Upper lobe of left lung (tissue), 6 donors: ENCODE data around the gene PTPRG. TPM values are rescaled to one million over a fixed set of nuclear protein-coding genes. Genes with fewer than 3 reads are reported as not detected.

Source experiments
- ATAC-seq, 2 donors: fragments of 200-7000 bp; cut with Tn5 transposase; one replicate each; pipeline ENCODE4 v1.9.1; 2022; ENCODE audit warnings: mild to moderate bottlenecking in 2 of 2, moderate library complexity in 2 of 2; ENCODE audit not compliant: low FRiP score in 2 of 2
- DNase-seq, 2 donors: peaks; one replicate each; pipeline ENCODE4 v3.0.0-alpha.2; 2019 to 2020
- H3K27ac ChIP-seq, 4 donors: fragments of 200-600 bp; sonication (generic); one replicate each; pipeline ENCODE4 v1.5.1; 2016 to 2019
- H3K27me3 ChIP-seq, 4 donors: fragments of 200-600 bp; sonication (generic); one replicate each; pipeline ENCODE4 v1.5.1; 2017 to 2019
- H3K36me3 ChIP-seq, 4 donors: fragments of 200-600 bp; sonication (generic); one replicate each; pipeline ENCODE4 v1.5.1; 2016 to 2019
- H3K4me1 ChIP-seq, 4 donors: fragments of 200-600 bp; sonication (generic); one replicate each; pipeline ENCODE4 v1.5.1; 2018 to 2019
- H3K4me3 ChIP-seq, 4 donors: fragments of 200-600 bp; sonication (generic); one replicate each; pipeline ENCODE4 v1.5.1; 2017 to 2019; ENCODE audit warnings: mild to moderate bottlenecking in 2 of 4, moderate library complexity in 1 of 4
- H3K9me3 ChIP-seq, 4 donors: fragments of 200-600 bp; sonication (generic); one replicate each; pipeline ENCODE4 v1.5.1; 2018 to 2019
- EP300 ChIP-seq, 4 donors: sonication (generic); formaldehyde crosslinking; IDR thresholded peaks; one replicate each; pipeline ENCODE4 v1.5.1; 2017; ENCODE audit warnings: antibody characterized with exemption in 4 of 4, control low read depth in 2 of 4
- POLR2A ChIP-seq, 4 donors: fragments of 450-650 bp; IDR thresholded peaks; one replicate each; pipeline ENCODE4 v1.5.1; 2016 to 2017; ENCODE audit warnings: antibody characterized with exemption in 4 of 4, mild to moderate bottlenecking in 2 of 4
- POLR2AphosphoS5 ChIP-seq, 2 donors: sonication (generic); formaldehyde crosslinking; IDR thresholded peaks; one replicate each; pipeline ENCODE4 v1.5.1; 2017; ENCODE audit warnings: antibody characterized with exemption in 2 of 2
- WGBS, 2 donors: methylation state at CpG; one replicate each; pipeline ENCODE4 v1.1.5; 2017 to 2018; 5-methylcytosine and 5-hydroxymethylcytosine counted together
- total RNA-seq, 6 donors: library from RNA; depleted of rRNA in 4 of 6; stranded (reverse); fragments of >200 nt in 4 of 6; gene quantifications; one replicate each; pipeline versions ENCODE4 v1.1.0 to v1.2.1, GENCODE V29; 2016 to 2021
- TF ChIP-seq, protein P1 (sequence below), 6 experiments: fragments of 450-650 bp in 4 of 6; fragments of 200-600 bp in 2 of 6; sonication (generic) in 2 of 6; IDR thresholded peaks; one replicate each; pipeline ENCODE4 v1.5.1; 2016 to 2019; ENCODE audit warnings: antibody characterized with exemption in 6 of 6
- donor health status: DM: no; HTN: no; CAD: no; lungs with moderate emphysema.
- donor health status: DM: no; HTN: yes; CAD: no; lungs with severe emphysema.

The PTPRG gene
- total RNA-seq, 6 donors from 2014 or later = 58.7 to 101 (median 68.8) TPM

DNA sequence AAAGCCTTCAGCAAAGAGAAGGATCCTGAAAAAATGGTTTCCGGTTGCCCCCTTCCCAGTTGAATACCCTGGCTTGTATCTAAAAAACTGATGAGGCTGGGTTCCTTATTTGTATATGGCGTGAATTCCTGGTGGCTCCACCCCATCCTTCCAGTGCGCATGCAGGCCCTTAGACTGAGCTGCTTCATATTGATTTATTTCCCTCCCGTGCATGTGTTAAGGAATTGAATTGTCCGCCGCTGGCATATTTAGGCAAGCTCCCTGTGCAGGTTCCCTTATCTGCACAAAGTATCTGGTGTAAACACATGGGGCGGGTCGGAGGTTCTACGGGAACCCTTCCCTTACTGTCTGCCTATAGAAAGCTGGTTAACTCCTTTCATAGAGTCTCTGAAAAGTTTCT is 449.6 kb downstream of the PTPRG start:
- Histone ChIP-seq H3K4me3 (no peak overlapping the region), H3K4me1 (no peaks in the 10 kb centered on the region), H3K9me3 (no peaks in the 10 kb centered on the region), H3K27ac (no peak overlapping the region), H3K36me3 (peaks cover 0 to 5% (median 0%) of the 10 kb centered on the region in 4 donors), H3K27me3 (no peaks in the 10 kb centered on the region)
- DNase-seq (no peak), ATAC-seq (no peak)
- TF ChIP-seq EP300 (IDR thresholded peaks at IDR 0.05) (no peak), POLR2AphosphoS5 (IDR thresholded peaks at IDR 0.05) (no peak), POLR2A (IDR thresholded peaks at IDR 0.05) (no peak)
- TF ChIP-seq, protein P1, sequence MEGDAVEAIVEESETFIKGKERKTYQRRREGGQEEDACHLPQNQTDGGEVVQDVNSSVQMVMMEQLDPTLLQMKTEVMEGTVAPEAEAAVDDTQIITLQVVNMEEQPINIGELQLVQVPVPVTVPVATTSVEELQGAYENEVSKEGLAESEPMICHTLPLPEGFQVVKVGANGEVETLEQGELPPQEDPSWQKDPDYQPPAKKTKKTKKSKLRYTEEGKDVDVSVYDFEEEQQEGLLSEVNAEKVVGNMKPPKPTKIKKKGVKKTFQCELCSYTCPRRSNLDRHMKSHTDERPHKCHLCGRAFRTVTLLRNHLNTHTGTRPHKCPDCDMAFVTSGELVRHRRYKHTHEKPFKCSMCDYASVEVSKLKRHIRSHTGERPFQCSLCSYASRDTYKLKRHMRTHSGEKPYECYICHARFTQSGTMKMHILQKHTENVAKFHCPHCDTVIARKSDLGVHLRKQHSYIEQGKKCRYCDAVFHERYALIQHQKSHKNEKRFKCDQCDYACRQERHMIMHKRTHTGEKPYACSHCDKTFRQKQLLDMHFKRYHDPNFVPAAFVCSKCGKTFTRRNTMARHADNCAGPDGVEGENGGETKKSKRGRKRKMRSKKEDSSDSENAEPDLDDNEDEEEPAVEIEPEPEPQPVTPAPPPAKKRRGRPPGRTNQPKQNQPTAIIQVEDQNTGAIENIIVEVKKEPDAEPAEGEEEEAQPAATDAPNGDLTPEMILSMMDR (IDR thresholded peaks at IDR 0.05) = no peak
- WGBS, 2 donors = 80 to 86% methylated on average over 9 of the region's 9 CpGs

DNA sequence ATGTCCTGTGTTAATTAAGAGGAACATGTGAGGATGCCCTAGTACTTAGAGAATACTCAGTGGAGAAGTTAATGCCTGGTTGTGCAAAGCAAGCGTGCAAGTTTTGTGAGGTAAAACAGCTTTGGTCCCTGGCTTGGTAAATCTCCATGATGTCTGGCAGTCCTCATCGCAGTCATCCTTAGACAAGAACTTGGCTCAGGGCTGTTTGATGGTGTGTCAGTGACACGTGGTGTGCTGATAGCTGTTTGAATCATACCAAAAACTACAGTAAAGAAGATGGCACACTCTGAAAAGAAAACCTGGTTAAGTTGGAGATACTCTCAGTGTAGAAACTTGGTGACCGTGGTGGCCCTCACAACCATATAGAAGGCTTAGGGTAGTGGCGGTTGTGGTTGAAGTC is 450.3 kb downstream of the PTPRG start:
- 86 to 89% methylated on average over 5 of the region's 5 CpGs for WGBS, 2 donors
- TF ChIP-seq, protein P1 (IDR thresholded peaks at IDR 0.05) = no peak
- TF ChIP-seq POLR2AphosphoS5 (IDR thresholded peaks at IDR 0.05) = no peak
- no peak for TF ChIP-seq POLR2A (IDR thresholded peaks at IDR 0.05)
- no peak for TF ChIP-seq EP300 (IDR thresholded peaks at IDR 0.05)
- Histone ChIP-seq H3K27ac (no peak overlapping the region), H3K4me1 (no peaks in the 10 kb centered on the region), H3K27me3 (no peaks in the 10 kb centered on the region), H3K36me3 (peaks cover 0 to 5% (median 0%) of the 10 kb centered on the region in 4 donors), H3K9me3 (no peaks in the 10 kb centered on the region), H3K4me3 (no peak overlapping the region)
- no peak for ATAC-seq
- no peak for DNase-seq

DNA sequence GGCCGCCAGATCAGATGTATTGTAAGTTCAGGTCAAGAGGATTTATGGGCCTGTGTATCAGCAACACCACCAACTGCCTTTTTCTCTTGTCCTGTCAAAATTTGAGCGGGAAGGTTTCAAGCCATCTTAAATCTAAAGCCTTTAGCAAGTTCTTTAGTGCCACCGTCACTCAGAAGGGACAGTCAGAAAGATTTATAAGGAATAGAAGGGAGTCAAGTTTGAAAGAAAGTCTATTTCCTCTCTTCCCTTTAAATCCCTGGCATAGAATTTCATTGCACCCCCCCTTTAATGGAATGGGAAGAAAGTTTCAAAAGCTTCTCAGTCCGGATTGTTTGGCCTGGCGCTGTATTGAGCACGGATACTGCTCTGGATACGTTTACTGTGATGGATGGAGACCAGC is 452.6 kb downstream of the PTPRG start:
- WGBS, 2 donors = 80 to 88% methylated on average over 7 of the region's 7 CpGs
- DNase-seq = no peak
- Histone ChIP-seq H3K4me1 (no peaks in the 10 kb centered on the region), H3K9me3 (no peaks in the 10 kb centered on the region), H3K4me3 (no peak overlapping the region), H3K36me3 (peaks cover 0 to 12% (median 0%) of the 10 kb centered on the region in 4 donors), H3K27me3 (no peaks in the 10 kb centered on the region), H3K27ac (no peak overlapping the region)
- TF ChIP-seq POLR2AphosphoS5 (IDR thresholded peaks at IDR 0.05) = no peak
- ATAC-seq = no peak

DNA sequence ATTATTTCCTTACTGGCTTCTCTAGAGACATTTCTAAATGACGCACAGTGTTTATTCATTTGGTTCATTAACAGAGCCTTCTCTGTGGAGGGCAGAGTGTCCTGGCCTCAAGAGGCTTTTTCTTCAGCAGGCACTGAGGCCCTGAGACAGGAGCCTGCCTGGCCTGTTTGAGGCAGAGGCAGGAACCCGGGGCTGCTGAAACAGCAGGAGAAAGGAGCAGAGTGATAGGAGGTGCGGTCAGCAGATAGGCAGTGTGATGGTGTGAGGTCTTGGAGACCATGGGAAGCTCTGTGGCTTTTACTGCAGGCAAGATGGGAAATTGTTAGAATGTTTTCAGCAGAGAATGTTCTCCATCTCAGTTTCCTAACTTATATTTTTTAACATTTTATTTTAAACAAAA is 453.7 kb downstream of the PTPRG start:
- Histone ChIP-seq H3K27me3 (no peaks in the 10 kb centered on the region), H3K27ac (no peak overlapping the region), H3K36me3 (peaks cover 0 to 9% (median 0%) of the 10 kb centered on the region in 4 donors), H3K4me3 (no peak overlapping the region), H3K4me1 (no peaks in the 10 kb centered on the region), H3K9me3 (no peaks in the 10 kb centered on the region)
- TF ChIP-seq, protein P1 (IDR thresholded peaks at IDR 0.05) = no peak
- TF ChIP-seq POLR2AphosphoS5 (IDR thresholded peaks at IDR 0.05) (no peak), EP300 (IDR thresholded peaks at IDR 0.05) (no peak)
- no peak for ATAC-seq
- DNase-seq = no peak
- WGBS, 2 donors = 82 to 94% methylated on average over 3 of the region's 3 CpGs

DNA sequence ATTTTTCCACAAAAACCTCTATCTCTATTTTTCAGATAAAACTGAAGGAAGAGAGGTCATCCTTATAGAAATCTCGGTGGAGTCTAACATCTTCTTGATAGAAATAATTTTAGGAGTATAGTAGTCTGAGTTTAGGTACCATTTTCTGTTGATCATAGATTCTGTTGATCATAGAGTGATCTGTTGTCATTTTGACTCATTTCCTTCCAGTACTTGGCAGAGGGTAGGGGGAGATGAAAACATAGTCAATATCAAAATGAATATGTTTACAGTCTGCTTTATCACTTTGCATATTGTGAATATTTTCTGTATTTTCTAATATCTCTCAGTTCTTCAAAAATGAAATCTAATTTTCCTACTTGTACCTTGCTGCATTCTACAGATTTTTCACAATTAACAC is 458.5 kb downstream of the PTPRG start:
- Histone ChIP-seq H3K27ac (no peak overlapping the region), H3K9me3 (no peaks in the 10 kb centered on the region), H3K27me3 (no peaks in the 10 kb centered on the region), H3K36me3 (peaks cover 0 to 7% (median 0%) of the 10 kb centered on the region in 4 donors), H3K4me1 (peaks cover 0 to 3% (median 0%) of the 10 kb centered on the region in 4 donors), H3K4me3 (no peak overlapping the region)
- WGBS, 2 donors = 43 to 87% methylated on average over 1 of the region's 1 CpG
- TF ChIP-seq EP300 (IDR thresholded peaks at IDR 0.05) (no peak), POLR2A (IDR thresholded peaks at IDR 0.05) (no peak), POLR2AphosphoS5 (IDR thresholded peaks at IDR 0.05) (no peak)
- TF ChIP-seq, protein P1 (IDR thresholded peaks at IDR 0.05) = no peak
- ATAC-seq (no peak), DNase-seq (no peak)
